Epithelial cell of proximal tubule (primary cell): ENCODE measurements around the gene IL1A. TPM values are rescaled to one million over a fixed set of nuclear protein-coding genes. Genes with fewer than 3 reads are reported as not detected.

ENCODE experiments used
- DNase-seq: peaks from one replicate; pipeline ENCODE4 v3.0.0-alpha.2; 2011; ENCODE audit warnings: low read depth
- H3K4me3 ChIP-seq: 2 replicates; pipeline ENCODE4 v1.5.1; 2011; ENCODE audit warnings: low read depth, mild to moderate bottlenecking, low read length
- CTCF ChIP-seq: conservative IDR thresholded peaks from 2 replicates; pipeline ENCODE4 v1.5.1; 2012; ENCODE audit warnings: low read depth, mild to moderate bottlenecking, low read length
- total RNA-seq: library from RNA; depleted of rRNA; stranded (reverse); fragments of >200 nt; gene quantifications from 2 replicates; pipeline ENCODE4 v1.2.3, GENCODE V29; 2015

The IL1A gene
- total RNA-seq, 1 donor from 2014 or later: 1.4 TPM

GRCh38 chr2:112817082-112817689, 32.9 kb upstream of the IL1A start:
- TF ChIP-seq CTCF: no peak
- no peak overlapping the region for H3K4me3 ChIP-seq

GRCh38 chr2:112814278-112814677, 30.0 kb upstream of the IL1A start:
- no peak for DNase-seq
- TF ChIP-seq CTCF: no peak
- H3K4me3 ChIP-seq: no peak overlapping the region

More at GRCh38 chr2:112817082-112817689, 32.9 kb upstream of the IL1A start:
- no peak for DNase-seq

GRCh38 chr2:112813280-112813966, 29.1 kb upstream of the IL1A start:
- no peak overlapping the region for H3K4me3 ChIP-seq
- no peak for TF ChIP-seq CTCF
- DNase-seq: no peak

GRCh38 chr2:112812318-112813267, 28.3 kb upstream of the IL1A start:
- no peak for DNase-seq
- H3K4me3 ChIP-seq: no peak overlapping the region

GRCh38 chr2:112811841-112812306, 27.6 kb upstream of the IL1A start:
- DNase-seq: peak; percentile 80
- H3K4me3 ChIP-seq: no peak overlapping the region
- TF ChIP-seq CTCF: no peak

More at GRCh38 chr2:112812318-112813267, 28.3 kb upstream of the IL1A start:
- TF ChIP-seq CTCF: no peak

- H3K4me3 ChIP-seq: no peak overlapping the region
- DNase-seq: no peak
- no peak for TF ChIP-seq CTCF
Measured at GRCh38 chr2:112811276-112811831, 27.1 kb upstream of the IL1A start.
